Osteocyte (in vitro differentiated cells): ENCODE data around the gene SUPT3H. TPM values are rescaled to one million over a fixed set of nuclear protein-coding genes. Genes with fewer than 3 reads are reported as not detected.

Experiments used
- DNase-seq: peaks from one replicate; pipeline ENCODE4 v3.0.0; 2021; ENCODE audit warnings: mixed read lengths; ENCODE audit not compliant: unreplicated experiment; ENCODE audit errors: extremely low spot score
- H3K27ac Mint-ChIP-seq: one replicate; pipeline ENCODE4 v1.8.0; 2021; ENCODE audit warnings: mild to moderate bottlenecking, mixed read lengths; ENCODE audit not compliant: unreplicated experiment
- H3K27me3 Mint-ChIP-seq: one replicate; pipeline ENCODE4 v1.8.0; 2021; ENCODE audit warnings: mixed read lengths; ENCODE audit not compliant: unreplicated experiment
- H3K36me3 Mint-ChIP-seq: one replicate; pipeline ENCODE4 v1.8.0; 2021; ENCODE audit warnings: mixed read lengths; ENCODE audit not compliant: unreplicated experiment
- H3K4me1 Mint-ChIP-seq: one replicate; pipeline ENCODE4 v1.8.0; 2021; ENCODE audit warnings: mixed read lengths; ENCODE audit not compliant: unreplicated experiment
- H3K4me3 Mint-ChIP-seq: one replicate; pipeline ENCODE4 v1.8.0; 2021; ENCODE audit warnings: mild to moderate bottlenecking, moderate library complexity, mixed read lengths; ENCODE audit not compliant: unreplicated experiment
- H3K9me3 Mint-ChIP-seq: one replicate; pipeline ENCODE4 v1.8.0; 2021; ENCODE audit warnings: mixed read lengths; ENCODE audit not compliant: unreplicated experiment
- total RNA-seq: library from RNA; stranded (reverse); gene quantifications from 2 replicates; pipeline ENCODE4 v1.2.1, GENCODE V29; 2021
- TF ChIP-seq, protein P1 (sequence below): fragments of 200-600 bp; sonication (generic); IDR thresholded peaks from 2 replicates; pipeline ENCODE4 v1.5.0; 2021; ENCODE audit warnings: antibody characterized with exemption, mild to moderate bottlenecking, moderate library complexity

SUPT3H gene
- total RNA-seq, 1 donor from 2014 or later = 13.2 TPM

GRCh38 chr6:45415315-45415714 is 37.6 kb upstream of the SUPT3H start:
- TF ChIP-seq, protein P1, sequence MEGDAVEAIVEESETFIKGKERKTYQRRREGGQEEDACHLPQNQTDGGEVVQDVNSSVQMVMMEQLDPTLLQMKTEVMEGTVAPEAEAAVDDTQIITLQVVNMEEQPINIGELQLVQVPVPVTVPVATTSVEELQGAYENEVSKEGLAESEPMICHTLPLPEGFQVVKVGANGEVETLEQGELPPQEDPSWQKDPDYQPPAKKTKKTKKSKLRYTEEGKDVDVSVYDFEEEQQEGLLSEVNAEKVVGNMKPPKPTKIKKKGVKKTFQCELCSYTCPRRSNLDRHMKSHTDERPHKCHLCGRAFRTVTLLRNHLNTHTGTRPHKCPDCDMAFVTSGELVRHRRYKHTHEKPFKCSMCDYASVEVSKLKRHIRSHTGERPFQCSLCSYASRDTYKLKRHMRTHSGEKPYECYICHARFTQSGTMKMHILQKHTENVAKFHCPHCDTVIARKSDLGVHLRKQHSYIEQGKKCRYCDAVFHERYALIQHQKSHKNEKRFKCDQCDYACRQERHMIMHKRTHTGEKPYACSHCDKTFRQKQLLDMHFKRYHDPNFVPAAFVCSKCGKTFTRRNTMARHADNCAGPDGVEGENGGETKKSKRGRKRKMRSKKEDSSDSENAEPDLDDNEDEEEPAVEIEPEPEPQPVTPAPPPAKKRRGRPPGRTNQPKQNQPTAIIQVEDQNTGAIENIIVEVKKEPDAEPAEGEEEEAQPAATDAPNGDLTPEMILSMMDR = no peak
- DNase-seq = no peak
- Mint-ChIP-seq H3K27me3 (no peaks in the 10 kb centered on the region), H3K9me3 (no peaks in the 10 kb centered on the region), H3K4me1 (peaks cover 43% of the 10 kb centered on the region), H3K27ac (peak overlapping the region; percentile 8), H3K36me3 (no peaks in the 10 kb centered on the region), H3K4me3 (no peak overlapping the region)

DNA sequence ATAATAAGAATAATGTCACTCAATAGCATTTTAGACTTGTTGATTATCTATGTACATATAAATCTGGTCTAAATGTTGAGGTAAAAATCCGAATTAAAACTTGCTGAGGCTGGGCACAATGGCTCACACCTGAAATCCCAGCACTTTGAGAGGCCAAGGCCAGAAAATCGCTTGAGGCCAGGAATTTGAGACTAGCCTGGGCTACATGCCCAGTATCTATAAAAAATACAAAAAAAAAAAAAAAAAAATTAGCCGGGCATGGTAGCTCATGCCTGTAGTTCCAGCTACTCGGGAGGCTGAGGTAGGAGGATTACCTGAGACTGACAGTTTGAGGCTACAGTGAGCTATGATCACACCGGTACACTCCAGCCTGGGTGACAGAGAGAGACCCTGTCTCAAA is 34.2 kb upstream of the SUPT3H start:
- H3K4me1 Mint-ChIP-seq = peaks cover 24% of the 10 kb centered on the region
- no peak overlapping the region for H3K27ac Mint-ChIP-seq
- no peaks in the 10 kb centered on the region for H3K27me3 Mint-ChIP-seq
- no peak for DNase-seq
- no peaks in the 10 kb centered on the region for H3K9me3 Mint-ChIP-seq
- no peak overlapping the region for H3K4me3 Mint-ChIP-seq
- TF ChIP-seq, protein P1 = no peak
- H3K36me3 Mint-ChIP-seq = no peaks in the 10 kb centered on the region

DNA sequence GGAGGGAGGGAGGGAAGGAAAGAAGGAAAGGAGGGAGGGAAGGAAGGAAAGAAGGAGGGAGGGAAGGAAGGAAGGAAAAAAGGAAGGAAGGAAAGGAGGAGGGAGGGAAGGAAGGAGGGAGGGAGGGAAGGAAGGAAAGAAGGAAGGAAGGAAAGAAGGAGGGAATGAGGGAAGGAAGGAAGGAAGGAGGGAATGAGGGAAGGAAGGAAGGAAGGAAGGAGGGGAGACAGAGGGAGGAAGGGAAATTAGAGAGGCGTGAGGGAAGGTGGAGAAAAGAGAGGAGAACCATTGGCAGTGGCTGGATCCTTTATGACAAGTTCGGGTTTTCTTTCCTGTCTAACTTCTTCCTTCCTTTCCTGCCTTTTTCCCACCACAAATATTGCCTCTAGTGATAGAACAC is 22.3 kb upstream of the SUPT3H start:
- DNase-seq = no peak
- H3K4me3 Mint-ChIP-seq = no peak overlapping the region
- TF ChIP-seq, protein P1 = no peak
- no peak overlapping the region for H3K27ac Mint-ChIP-seq
- peaks cover 6% of the 10 kb centered on the region for H3K27me3 Mint-ChIP-seq
- no peaks in the 10 kb centered on the region for H3K36me3 Mint-ChIP-seq
- no peaks in the 10 kb centered on the region for H3K9me3 Mint-ChIP-seq
- H3K4me1 Mint-ChIP-seq = no peaks in the 10 kb centered on the region

DNA sequence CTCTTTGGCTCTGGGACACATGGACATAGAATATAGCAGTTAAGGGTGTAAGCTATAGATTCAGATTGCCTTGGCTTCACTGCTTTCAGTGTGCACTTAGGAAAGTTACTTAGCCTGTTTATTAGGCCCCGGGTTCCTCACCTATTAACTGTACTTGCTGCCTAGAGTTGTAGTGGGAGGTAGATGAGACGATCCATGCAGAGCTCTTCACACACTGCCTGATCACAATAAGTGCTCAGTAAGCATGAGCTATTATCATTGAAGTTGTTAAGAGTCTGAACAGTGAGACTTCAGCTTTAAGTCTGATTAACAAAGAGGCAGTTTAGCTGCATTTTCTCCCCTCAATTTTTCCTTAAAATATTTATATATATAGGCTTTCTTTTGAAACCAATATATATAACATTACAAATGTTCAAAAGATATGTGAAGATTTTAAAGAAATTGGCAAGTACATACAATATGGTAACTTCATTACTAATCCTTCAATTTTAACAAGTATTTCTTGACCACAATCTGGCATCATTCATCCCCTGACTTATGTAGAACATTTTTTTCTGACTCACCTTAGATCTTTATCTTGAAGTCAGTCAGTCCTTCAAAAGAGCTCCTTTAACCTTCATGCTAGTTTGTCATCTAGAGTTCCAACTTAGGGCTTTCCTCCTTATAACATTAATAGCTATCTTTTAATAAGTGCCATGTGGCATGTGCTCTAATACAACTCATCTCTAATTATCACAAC is 20.5 kb upstream of the SUPT3H start:
- peaks cover 6% of the 10 kb centered on the region for H3K27me3 Mint-ChIP-seq
- TF ChIP-seq, protein P1 = no peak
- H3K9me3 Mint-ChIP-seq = no peaks in the 10 kb centered on the region
- H3K36me3 Mint-ChIP-seq = no peaks in the 10 kb centered on the region
- no peak for DNase-seq
- H3K4me3 Mint-ChIP-seq = no peak overlapping the region
- H3K27ac Mint-ChIP-seq = no peak overlapping the region
- H3K4me1 Mint-ChIP-seq = no peaks in the 10 kb centered on the region

DNA sequence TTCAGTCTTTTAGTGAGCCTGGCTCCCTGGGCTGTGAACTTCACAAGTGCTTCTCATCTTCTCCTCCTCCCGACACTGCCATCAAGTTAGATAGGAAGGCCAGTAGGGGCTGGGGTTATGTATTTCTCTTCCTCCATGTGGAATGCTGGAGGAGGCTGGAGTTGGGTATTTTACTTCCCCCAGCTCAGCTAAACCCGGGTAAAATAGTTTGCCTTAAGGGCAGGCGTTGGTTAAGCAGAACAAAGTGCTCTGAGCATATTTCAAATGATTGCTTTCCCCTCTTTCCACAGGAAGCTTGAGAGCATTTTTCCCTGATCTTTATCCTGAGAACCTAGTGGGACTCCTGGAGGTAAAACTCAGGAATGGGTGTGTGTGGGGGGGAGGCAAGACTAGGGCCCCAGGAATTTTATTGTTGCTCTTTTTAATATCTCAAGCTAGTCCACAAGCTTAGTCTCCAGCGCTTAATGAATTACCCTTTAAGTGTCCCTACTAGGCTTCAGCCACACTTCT is 16.9 kb upstream of the SUPT3H start:
- Mint-ChIP-seq H3K36me3 (no peaks in the 10 kb centered on the region), H3K9me3 (peaks cover 4% of the 10 kb centered on the region), H3K4me3 (no peak overlapping the region), H3K27ac (no peak overlapping the region), H3K4me1 (no peaks in the 10 kb centered on the region), H3K27me3 (no peaks in the 10 kb centered on the region)
- DNase-seq = no peak
- TF ChIP-seq, protein P1 = no peak
